IPS-NIHi11 (cell line): ENCODE data around the gene SLC2A4RG.

Source experiments
- DNase-seq: peaks from one replicate; pipeline ENCODE4 v3.0.0; 2012; ENCODE audit warnings: mixed read lengths, low spot score

SLC2A4RG gene

GRCh38 chr20:63777614-63778013, 38.0 kb downstream of the SLC2A4RG start:
- DNase-seq = no peak

GRCh38 chr20:63778034-63778752, 38.6 kb downstream of the SLC2A4RG start:
- DNase-seq = no peak

- DNase-seq = no peak
Observed at GRCh38 chr20:63778857-63779256, 39.3 kb downstream of the SLC2A4RG start.

DNA sequence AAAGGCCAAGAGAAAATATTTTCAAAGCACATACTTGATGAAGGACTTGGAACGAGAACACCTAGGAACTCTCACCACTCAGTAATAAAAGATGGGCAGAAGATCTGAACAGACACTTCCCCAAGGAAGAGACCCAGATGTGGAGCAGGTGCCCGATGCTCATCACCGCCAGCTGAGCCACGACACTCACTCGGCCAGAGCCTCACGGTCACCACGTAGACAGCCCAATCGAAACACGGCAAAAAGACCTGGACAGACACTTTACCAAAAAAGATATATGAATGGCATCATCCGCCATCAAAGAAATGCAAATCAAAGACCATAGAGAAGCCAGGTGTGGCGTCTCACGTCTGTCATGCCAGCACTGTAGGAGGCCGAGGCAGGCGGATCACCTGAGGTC, 41.6 kb downstream of the SLC2A4RG start:
- no peak for DNase-seq

DNA sequence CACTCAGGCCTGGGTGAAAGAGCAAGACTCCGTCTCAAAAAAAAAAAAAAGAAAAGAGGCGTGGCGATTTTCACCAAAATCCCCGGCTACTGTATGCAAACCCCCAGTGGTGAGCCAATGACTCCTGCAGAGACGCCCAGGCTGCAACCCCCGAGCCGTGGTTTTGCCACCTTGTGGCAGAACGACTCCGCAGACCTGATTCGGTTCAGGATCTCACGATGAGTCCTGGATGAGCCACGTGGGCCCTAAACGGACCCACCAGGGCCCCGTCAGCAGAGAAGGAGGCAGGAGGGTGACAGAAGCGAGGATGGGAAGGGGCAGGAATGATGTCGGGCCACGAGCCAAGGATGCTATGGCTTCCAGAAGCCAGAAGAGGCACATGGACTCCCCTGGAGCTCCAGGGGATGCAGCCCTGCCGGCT, 42.5 kb downstream of the SLC2A4RG start:
- DNase-seq = no peak

- no peak for DNase-seq
Observed at GRCh38 chr20:63782521-63782971, 43.0 kb downstream of the SLC2A4RG start.

- no peak for DNase-seq
Observed at GRCh38 chr20:63783970-63784369, 44.4 kb downstream of the SLC2A4RG start.

DNA sequence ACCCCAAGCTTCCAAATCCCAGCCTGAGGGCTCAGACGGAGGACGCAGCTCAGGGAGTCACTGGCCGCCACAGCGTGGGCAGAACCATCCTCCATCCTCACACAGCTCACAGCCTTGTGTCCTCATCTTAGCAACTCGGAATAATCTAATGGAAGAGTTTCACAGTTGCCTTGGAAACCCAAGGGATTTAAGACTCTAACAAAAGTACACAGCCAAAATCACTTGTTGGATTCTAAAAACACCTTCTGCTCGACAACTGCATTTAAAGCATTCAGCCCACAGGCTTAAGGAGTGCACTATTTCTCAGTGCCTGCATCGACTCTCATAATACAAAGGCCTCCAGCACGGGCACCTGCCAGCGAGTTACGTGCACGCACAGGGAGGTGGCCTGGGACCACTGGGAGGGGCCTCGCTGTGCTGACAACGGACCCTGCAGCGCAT, 46.1 kb downstream of the SLC2A4RG start:
- DNase-seq = no peak

- no peak for DNase-seq
Observed at GRCh38 chr20:63787302-63787701, 47.7 kb downstream of the SLC2A4RG start.

- no peak for DNase-seq
Observed at GRCh38 chr20:63787749-63788148, 48.2 kb downstream of the SLC2A4RG start.

GRCh38 chr20:63789836-63790571, 50.4 kb downstream of the SLC2A4RG start:
- DNase-seq = no peak

DNA sequence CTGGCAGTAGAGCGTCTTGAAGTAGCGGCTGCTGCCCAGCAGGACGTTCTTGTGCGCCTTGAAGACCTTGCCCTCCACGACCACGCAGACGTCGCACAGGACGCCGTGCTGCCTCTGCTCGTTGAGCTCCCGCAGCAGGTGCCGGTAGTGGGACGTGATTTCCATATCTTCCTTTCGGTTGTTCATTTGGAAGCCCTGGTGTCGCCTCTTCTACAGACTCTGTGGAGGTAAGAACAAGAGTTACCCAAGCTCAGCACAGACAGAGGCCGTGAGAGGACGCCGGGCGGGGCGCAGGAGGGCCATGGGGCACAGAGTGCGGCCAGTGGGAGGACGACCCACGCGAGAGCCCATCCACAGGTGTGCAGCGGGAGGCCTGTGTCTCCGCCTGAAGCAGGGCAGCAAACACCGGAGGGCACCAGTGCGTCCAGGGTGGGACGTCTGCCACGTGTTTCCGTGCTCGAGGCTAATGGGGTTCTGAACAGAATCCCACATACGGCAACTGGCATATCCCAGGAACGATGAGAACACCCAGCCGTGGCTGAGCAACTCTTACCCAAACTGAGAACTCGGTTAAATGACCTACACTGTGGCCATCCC, 51.1 kb downstream of the SLC2A4RG start:
- DNase-seq = no peak

DNA sequence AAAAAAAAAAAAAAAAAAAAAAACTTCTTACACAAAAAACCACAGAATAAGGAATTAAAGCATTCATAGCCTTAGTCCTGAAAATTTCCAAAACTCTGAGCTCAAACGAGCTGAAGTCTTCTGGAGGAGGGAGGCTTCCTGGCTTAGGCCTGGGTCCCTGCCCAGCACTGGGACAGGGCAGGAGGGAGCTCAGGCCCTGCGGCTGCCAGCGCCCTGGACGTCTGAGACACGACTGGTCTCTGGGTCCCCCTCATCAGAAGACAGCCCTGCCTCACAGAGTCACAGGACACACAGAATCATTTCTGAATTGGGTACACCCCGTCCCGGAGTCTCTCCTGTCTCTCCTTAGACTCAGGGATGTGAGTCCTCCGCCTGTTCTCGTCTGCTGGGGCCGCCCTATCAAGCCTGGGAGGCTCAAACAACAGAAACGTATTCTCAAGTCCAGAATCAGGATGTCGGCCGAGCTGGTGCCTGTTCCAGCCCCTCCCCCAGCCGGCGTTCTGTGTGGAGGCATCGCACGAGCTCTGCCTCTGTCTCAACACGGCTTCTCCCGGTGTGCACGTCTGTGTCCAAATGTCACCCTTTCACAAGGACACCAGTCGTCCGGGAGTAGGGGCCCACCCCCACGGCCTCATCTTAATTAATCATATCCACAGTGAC, 52.1 kb downstream of the SLC2A4RG start:
- no peak for DNase-seq

- no peak for DNase-seq
Observed at GRCh38 chr20:63792866-63793265, 53.3 kb downstream of the SLC2A4RG start.
